ENCODE data around the gene SOX15. TPM values are rescaled to one million over a fixed set of nuclear protein-coding genes. Genes with fewer than 3 reads are reported as not detected.

Gene SOX15
- total and polyA plus RNA-seq, 2 of the 13 experiments (the other 11 are each of a cell fraction or from before 2014, with no cell fraction given) = 0.07 to 0.18 TPM

- TF ChIP-seq ZNF414 (CRISPR knock-in tag; IDR thresholded peaks at IDR 0.05) (no peak), AFF4 (CRISPR knock-in tag; IDR thresholded peaks at IDR 0.05) (no peak), SMARCC2 (IDR thresholded peaks at IDR 0.05) (no peak), PRDM4 (CRISPR knock-in tag; IDR thresholded peaks at IDR 0.05; ENCODE audit: borderline replicate concordance) (no peak), HDAC2 (CRISPR knock-in tag; IDR thresholded peaks at IDR 0.05) (0 out of 2 replicates have a peak, but pooled peaks have one; percentile 26), MTERF4 (CRISPR knock-in tag; IDR thresholded peaks at IDR 0.05) (no peak), TARDBP (CRISPR knock-in tag; IDR thresholded peaks at IDR 0.05) (no peak), NFYB (CRISPR knock-in tag; IDR thresholded peaks at IDR 0.05) (no peak), SRY (CRISPR knock-in tag; IDR thresholded peaks at IDR 0.05) (peak; percentile 57; the same call in 1 of the 2 replicates), ELF1 (CRISPR knock-in tag; IDR thresholded peaks at IDR 0.05) (no peak), MTA1 (CRISPR knock-in tag; IDR thresholded peaks at IDR 0.05; ENCODE audit: borderline replicate concordance) (peak; percentile 76; the same call in 1 of the 2 replicates), ZNF33B (CRISPR knock-in tag; IDR thresholded peaks at IDR 0.05) (0 out of 2 replicates have a peak, but pooled peaks have one; percentile 28), NR2F6 (IDR thresholded peaks at IDR 0.05) (peak; percentile 92), NR2F6 (CRISPR knock-in tag; IDR thresholded peaks at IDR 0.05) (peak; percentile 89), HNRNPLL (IDR thresholded peaks at IDR 0.05; ENCODE audit: low read depth, low read length, poor library complexity, severe bottlenecking) (no peak), MEIS1 (CRISPR knock-in tag; IDR thresholded peaks at IDR 0.05; ENCODE audit: borderline replicate concordance) (0 out of 2 replicates have a peak, but pooled peaks have one; percentile 18), HNF4A (CRISPR knock-in tag; IDR thresholded peaks at IDR 0.05) (peak; percentile 75), ZNF501 (CRISPR knock-in tag; IDR thresholded peaks at IDR 0.05) (no peak; the same call in 1 of the 2 replicates), E2F1 (CRISPR knock-in tag; IDR thresholded peaks at IDR 0.05) (no peak), XRCC5 (optimal IDR thresholded peaks at IDR 0.05; ENCODE audit: low read length) (no peak), SMAD1 (CRISPR knock-in tag; IDR thresholded peaks at IDR 0.05; ENCODE audit: borderline replicate concordance, low read depth) (no peak), ZNF263 (CRISPR knock-in tag; IDR thresholded peaks at IDR 0.05) (0 out of 2 replicates have a peak, but pooled peaks have one; percentile 38)
Measured at GRCh38 chr17:7629939-7630571, 40.2 kb upstream of the SOX15 start, which contains the start of gene SHBG (continued).

All from HepG2 (cell line).